H1 (cell line): ENCODE measurements around the gene SPDYE4. TPM values are rescaled to one million over a fixed set of nuclear protein-coding genes. Genes with fewer than 3 reads are reported as not detected.

Experiments used
- CTCF ChIA-PET: fragments of 300-600 bp; sonication (Branson Sonifier 250); formaldehyde crosslinking; loops from one replicate; lab custom pipeline; 2021; ENCODE audit not compliant: partially characterized antibody; lab: Charles Lee
- POLR2A ChIA-PET: fragments of 300-600 bp; sonication (Branson Sonifier 250); formaldehyde crosslinking; loops from one replicate; lab custom pipeline; 2021; ENCODE audit warnings: inconsistent platforms; ENCODE audit not compliant: partially characterized antibody; lab: Charles Lee
- DNase-seq, 2 experiments: peaks; one replicate each; pipeline versions ENCODE4 v3.0.0 to v3.0.0-alpha.2; 2010 to 2022; ENCODE audit warnings: low spot score in 2 of 2, low read depth in 1 of 2, mixed read lengths in 1 of 2
- FAIRE-seq: peaks from 2 replicates; lab custom pipeline; 2011; peaks lifted over from hg19 to GRCh38; lab: Jason Lieb, UNC
- H2AFZ ChIP-seq: 2 replicates; pipeline ENCODE4 v1.8.1; 2012; ENCODE audit warnings: low read length, inconsistent platforms
- H2AK5ac ChIP-seq: 2 replicates; pipeline ENCODE4 v1.6.1; 2013; ENCODE audit warnings: low read depth, low read length
- H2BK120ac ChIP-seq: replicated peaks from 2 replicates; pipeline ENCODE3; 2013; ENCODE audit warnings: low read depth, low read length, inconsistent platforms
- H2BK12ac ChIP-seq: 2 replicates; pipeline ENCODE4 v1.6.1; 2013; ENCODE audit warnings: low read depth, low read length
- H2BK15ac ChIP-seq: 2 replicates; pipeline ENCODE4 v1.6.1; 2013; ENCODE audit warnings: low read length
- H2BK20ac ChIP-seq: 2 replicates; pipeline ENCODE4 v1.6.1; 2013; ENCODE audit warnings: low read length
- H2BK5ac ChIP-seq: 2 replicates; pipeline ENCODE4 v1.6.1; 2013; ENCODE audit warnings: low read depth, low read length
- H3K14ac ChIP-seq: 2 replicates; pipeline ENCODE4 v1.6.1; 2013; ENCODE audit warnings: inconsistent platforms; ENCODE audit not compliant: insufficient read length
- H3K18ac ChIP-seq: 2 replicates; pipeline ENCODE4 v1.6.1; 2013; ENCODE audit warnings: low read length; ENCODE audit errors: extremely low read depth
- H3K23ac ChIP-seq: 2 replicates; pipeline ENCODE4 v1.6.1; 2013; ENCODE audit warnings: inconsistent platforms; ENCODE audit not compliant: insufficient read length
- H3K23me2 ChIP-seq: 2 replicates; pipeline ENCODE4 v1.6.1; 2013; ENCODE audit warnings: low read depth, low read length
- H3K27ac ChIP-seq: 2 replicates; pipeline ENCODE4 v1.6.1; 2011; ENCODE audit warnings: low read depth, low read length, inconsistent platforms
- H3K27me3 ChIP-seq, 4 experiments: replicated peaks in 1 of 4; 1 replicate in 1 of 4; 2 replicates in 3 of 4; pipeline versions ENCODE4 v1.6.1 to v1.8.1; 2011 to 2013; ENCODE audit warnings: low read length in 3 of 4, mild to moderate bottlenecking in 3 of 4, inconsistent platforms in 2 of 4, mixed read lengths in 2 of 4, moderate library complexity in 1 of 4; ENCODE audit not compliant: control insufficient read depth in 3 of 4, insufficient read depth in 3 of 4; ENCODE audit errors: extremely low read depth in 1 of 4
- H3K36me3 ChIP-seq, 4 experiments: 2 replicates each; pipeline versions ENCODE4 v1.6.1 to v1.8.1; 2011 to 2013; ENCODE audit warnings: mild to moderate bottlenecking in 4 of 4, low read length in 3 of 4, moderate library complexity in 2 of 4, control low read depth in 1 of 4, inconsistent platforms in 1 of 4; ENCODE audit not compliant: insufficient read depth in 4 of 4, control insufficient read depth in 2 of 4
- H3K4ac ChIP-seq: replicated peaks from 2 replicates; pipeline ENCODE3; 2013; ENCODE audit warnings: low read length, low read depth, mixed read lengths, inconsistent platforms; ENCODE audit not compliant: insufficient read length
- H3K4me1 ChIP-seq, 4 experiments: replicated peaks in 1 of 4; 1 replicate in 1 of 4; 2 replicates in 3 of 4; pipeline versions ENCODE4 v1.6.1 to v1.8.1; 2011 to 2013; ENCODE audit warnings: low read length in 3 of 4, inconsistent platforms in 2 of 4, mixed read lengths in 1 of 4; ENCODE audit not compliant: insufficient read depth in 4 of 4, control insufficient read depth in 3 of 4
- H3K4me2 ChIP-seq, 2 experiments: 2 replicates each; pipeline versions ENCODE4 v1.6.1 to v1.8.1; 2011 to 2013; ENCODE audit warnings: low read depth in 2 of 2, low read length in 2 of 2, control low read depth in 1 of 2, inconsistent platforms in 1 of 2, mild to moderate bottlenecking in 1 of 2; ENCODE audit not compliant: insufficient read depth in 1 of 2
- H3K4me3 ChIP-seq, 4 experiments: fragments of 200-600, 300-600 bp in 1 of 4; sonication (generic), shearing (Covaris generic), sonication (Bioruptor Twin) in 1 of 4; 2 replicates each; pipeline versions ENCODE4 v1.5.1 to v1.8.1; 2011 to 2016; ENCODE audit warnings: low read length in 4 of 4, low read depth in 3 of 4, control low read depth in 2 of 4, inconsistent platforms in 2 of 4, mild to moderate bottlenecking in 2 of 4, mixed read lengths in 1 of 4, moderate library complexity in 1 of 4; ENCODE audit not compliant: insufficient read depth in 2 of 4; ENCODE audit errors: extremely low read depth in 1 of 4
- H3K56ac ChIP-seq: replicated peaks from 2 replicates; pipeline ENCODE3; 2013; ENCODE audit warnings: low read depth, mild to moderate bottlenecking, mixed read lengths, low read length, inconsistent platforms; ENCODE audit not compliant: insufficient read length
- H3K79me1 ChIP-seq: 2 replicates; pipeline ENCODE4 v1.6.1; 2013; ENCODE audit warnings: low read depth, low read length, control low read depth
- H3K79me2 ChIP-seq, 2 experiments: 2 replicates each; pipeline versions ENCODE4 v1.6.1 to v1.8.1; 2012 to 2013; ENCODE audit warnings: low read length in 2 of 2, mild to moderate bottlenecking in 2 of 2, inconsistent platforms in 1 of 2; ENCODE audit not compliant: insufficient read depth in 2 of 2, control insufficient read depth in 1 of 2
- H3K9ac ChIP-seq, 4 experiments: replicated peaks in 1 of 4; 1 replicate in 1 of 4; 2 replicates in 3 of 4; pipeline versions ENCODE4 v1.6.1 to v1.8.1; 2011 to 2013; ENCODE audit warnings: low read depth in 3 of 4, low read length in 3 of 4, control low read depth in 2 of 4, mild to moderate bottlenecking in 2 of 4, moderate library complexity in 2 of 4, inconsistent platforms in 1 of 4; ENCODE audit errors: extremely low read depth in 1 of 4
- H3K9me3 ChIP-seq, 2 experiments: 2 replicates each; pipeline versions ENCODE4 v1.6.1 to v1.8.1; 2012 to 2013; ENCODE audit warnings: mild to moderate bottlenecking in 2 of 2, moderate library complexity in 2 of 2, control low read depth in 1 of 2, inconsistent platforms in 1 of 2, low read depth in 1 of 2, low read length in 1 of 2, mixed read lengths in 1 of 2; ENCODE audit not compliant: insufficient read depth in 2 of 2
- H4K20me1 ChIP-seq, 2 experiments: replicated peaks in 1 of 2; 2 replicates each; pipeline versions ENCODE3 to v1.8.1; 2011 to 2013; ENCODE audit warnings: inconsistent platforms in 2 of 2, low read length in 2 of 2, mild to moderate bottlenecking in 1 of 2; ENCODE audit not compliant: insufficient read depth in 2 of 2, control insufficient read depth in 1 of 2
- H4K5ac ChIP-seq: 2 replicates; pipeline ENCODE4 v1.6.1; 2013; ENCODE audit warnings: low read length, low read depth, mixed read lengths, inconsistent platforms; ENCODE audit not compliant: insufficient read length
- H4K8ac ChIP-seq: 2 replicates; pipeline ENCODE4 v1.8.0; 2013; ENCODE audit warnings: mild to moderate bottlenecking, moderate library complexity, low read length, inconsistent platforms; ENCODE audit not compliant: insufficient read depth; ENCODE audit errors: extremely low read depth
- H4K91ac ChIP-seq: replicated peaks from 2 replicates; pipeline ENCODE3; 2013; ENCODE audit warnings: low read length, mixed read lengths, inconsistent platforms; ENCODE audit not compliant: insufficient read length
- YY1 ChIP-seq: IDR thresholded peaks from 2 replicates; pipeline ENCODE4 v1.6.1; 2011; ENCODE audit warnings: low read depth, mild to moderate bottlenecking, low read length
- WGBS, 2 experiments: shearing (Covaris generic) in 1 of 2; methylation state at CpG; one replicate each; pipeline versions ENCODE4 v1.1.6 to v1.1.7; 2013 to 2015; ENCODE audit warnings: low lambda C conversion rate in 2 of 2, mixed read lengths in 2 of 2, inconsistent platforms in 1 of 2, low coverage in 1 of 2, missing lambda C conversion rate in 1 of 2; ENCODE audit not compliant: insufficient replicate concordance in 2 of 2, insufficient coverage in 1 of 2, insufficient read length in 1 of 2; ENCODE audit errors: extremely low coverage in 1 of 2, missing lambda C conversion rate in 1 of 2; 5-methylcytosine and 5-hydroxymethylcytosine counted together
- polyA plus RNA-seq, 7 experiments: library from polyadenylated mRNA; depleted of rRNA in 3 of 7; stranded (reverse) in 5 of 7; unstranded in 2 of 7; fragments of >200 nt in 5 of 7; fragments of 200-250 nt in 2 of 7; gene quantifications; 1 replicate in 5 of 7; 2 replicates in 1 of 7; 4 replicates in 1 of 7; pipeline versions ENCODE4 v1.2.1 to v1.2.3, GENCODE V29; 2011 to 2013; ENCODE audit warnings: missing spikeins in 2 of 7, mixed read lengths in 2 of 7
- total RNA-seq: library from RNA; stranded (reverse); fragmentation: NEBNext Ultra II Directional; extraction: Animal tissue kit (Norgen Biotek cat#: 25700); gene quantifications from 2 replicates; pipeline ENCODE4 v1.2.1, GENCODE V29; 2021
- TF ChIP-seq, protein P1 (sequence below): IDR thresholded peaks from 2 replicates; pipeline ENCODE4 v1.6.1; 2012; ENCODE audit warnings: inconsistent platforms

SPDYE4 gene
- total and polyA plus RNA-seq, 2 of the 8 experiments (the other 6 are each of a cell fraction or from before 2014, with no cell fraction given), result not detected

DNA sequence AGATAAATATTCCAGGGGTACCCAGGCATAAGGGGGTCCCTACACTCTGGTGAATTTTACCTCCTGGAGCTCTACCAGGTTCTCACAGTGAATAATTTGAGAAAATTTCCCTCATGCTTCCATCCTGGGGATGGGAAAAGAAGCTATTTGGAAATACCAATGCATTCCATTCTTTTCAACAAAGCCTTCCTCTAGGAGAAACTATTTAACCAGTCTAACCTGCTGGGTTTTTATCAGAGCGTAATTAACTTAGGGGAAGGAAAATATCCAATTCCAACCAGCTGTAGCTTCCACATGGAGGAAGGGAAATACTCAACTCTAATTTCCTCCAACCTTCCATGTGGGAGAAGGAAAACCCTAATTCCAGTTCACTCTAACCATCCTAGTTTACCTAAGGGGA lies 23.8 kb upstream of the SPDYE4 start:
- Histone ChIP-seq H3K4ac (no peak overlapping the region), H4K91ac (no peak overlapping the region), H3K23ac (no peak overlapping the region), H2BK20ac (no peak overlapping the region), H3K9ac (no peak overlapping the region), H4K5ac (no peak overlapping the region), H2BK12ac (no peak overlapping the region), H3K56ac (no peak overlapping the region), H3K4me3 (no peak overlapping the region), H3K4me2 (no peak overlapping the region), H3K79me2 (no peaks in the 10 kb centered on the region), H2AK5ac (no peak overlapping the region), H2BK120ac (no peak overlapping the region), H3K4me1 (peaks cover 0 to 1% (median 0%) of the 10 kb centered on the region in 4 experiments; a peak in 1 of 7 replicates), H4K8ac (no peak overlapping the region), H4K20me1 (no peaks in the 10 kb centered on the region), H2BK5ac (no peak overlapping the region), H3K18ac (no peak overlapping the region), H3K36me3 (no peaks in the 10 kb centered on the region), H3K23me2 (no peaks in the 10 kb centered on the region), H2AFZ (peak overlapping the region; percentile 18), H3K79me1 (no peaks in the 10 kb centered on the region), H3K9me3 (no peaks in the 10 kb centered on the region), H3K27me3 (no peaks in the 10 kb centered on the region; a peak in 2 of 7 replicates), H3K27ac (peak overlapping the region; percentile 7; the same call in 1 of the 2 replicates), H2BK15ac (no peak overlapping the region), H3K14ac (no peak overlapping the region)
- FAIRE-seq (no peak), DNase-seq (peak in 1 of 2 experiments; percentile 35)
- 79% methylated on average over 1 of the region's 1 CpG; no CpG with 5 or more reads in 1 of the 2 experiments for WGBS, 2 experiments
- ChIA-PET CTCF (interaction anchor here (0.6 to 2.1 kb wide), 3 partner anchors 14 to 49 kb away, joined by 3 to 8 read pairs (median 3); no protein-coding TSS in a partner anchor), POLR2A (no interaction called here)
- TF ChIP-seq, protein P1, sequence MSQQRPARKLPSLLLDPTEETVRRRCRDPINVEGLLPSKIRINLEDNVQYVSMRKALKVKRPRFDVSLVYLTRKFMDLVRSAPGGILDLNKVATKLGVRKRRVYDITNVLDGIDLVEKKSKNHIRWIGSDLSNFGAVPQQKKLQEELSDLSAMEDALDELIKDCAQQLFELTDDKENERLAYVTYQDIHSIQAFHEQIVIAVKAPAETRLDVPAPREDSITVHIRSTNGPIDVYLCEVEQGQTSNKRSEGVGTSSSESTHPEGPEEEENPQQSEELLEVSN, result no peak
- TF ChIP-seq YY1, result no peak
